ENCODE measurements around the gene TNRC18. TPM values are rescaled to one million over a fixed set of nuclear protein-coding genes. Genes with fewer than 3 reads are reported as not detected.
"Not testable (repeated sequence)": the region's sequence is repeated elsewhere in the genome, so short reads cannot be mapped to it uniquely, and the experiment has no call there.

The TNRC18 gene
- total RNA-seq, 2 donors from 2014 or later: 84.0 to 90.9 TPM

DNA sequence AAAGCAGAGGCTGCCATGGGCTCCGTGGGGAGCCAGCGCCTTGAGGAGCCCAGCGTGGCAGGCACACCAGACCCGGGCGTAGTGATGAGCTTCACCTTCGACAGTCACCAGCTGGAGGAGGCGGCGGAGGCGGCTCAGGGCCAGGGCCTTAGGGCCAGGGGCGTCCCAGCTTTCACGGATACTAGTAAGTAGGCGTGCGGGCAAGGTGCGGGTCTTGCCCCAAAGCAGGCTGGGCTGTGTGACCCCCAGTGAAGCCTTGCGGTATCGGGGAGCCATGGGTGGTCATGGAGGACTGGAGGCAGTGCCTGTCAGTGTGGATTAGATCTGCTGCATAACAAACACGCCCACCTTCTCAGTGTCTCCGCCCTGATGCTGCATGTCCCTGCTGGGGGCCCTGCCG, 135.8 kb downstream of the TNRC18 start:
- TF ChIP-seq, protein P1, sequence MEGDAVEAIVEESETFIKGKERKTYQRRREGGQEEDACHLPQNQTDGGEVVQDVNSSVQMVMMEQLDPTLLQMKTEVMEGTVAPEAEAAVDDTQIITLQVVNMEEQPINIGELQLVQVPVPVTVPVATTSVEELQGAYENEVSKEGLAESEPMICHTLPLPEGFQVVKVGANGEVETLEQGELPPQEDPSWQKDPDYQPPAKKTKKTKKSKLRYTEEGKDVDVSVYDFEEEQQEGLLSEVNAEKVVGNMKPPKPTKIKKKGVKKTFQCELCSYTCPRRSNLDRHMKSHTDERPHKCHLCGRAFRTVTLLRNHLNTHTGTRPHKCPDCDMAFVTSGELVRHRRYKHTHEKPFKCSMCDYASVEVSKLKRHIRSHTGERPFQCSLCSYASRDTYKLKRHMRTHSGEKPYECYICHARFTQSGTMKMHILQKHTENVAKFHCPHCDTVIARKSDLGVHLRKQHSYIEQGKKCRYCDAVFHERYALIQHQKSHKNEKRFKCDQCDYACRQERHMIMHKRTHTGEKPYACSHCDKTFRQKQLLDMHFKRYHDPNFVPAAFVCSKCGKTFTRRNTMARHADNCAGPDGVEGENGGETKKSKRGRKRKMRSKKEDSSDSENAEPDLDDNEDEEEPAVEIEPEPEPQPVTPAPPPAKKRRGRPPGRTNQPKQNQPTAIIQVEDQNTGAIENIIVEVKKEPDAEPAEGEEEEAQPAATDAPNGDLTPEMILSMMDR (IDR thresholded peaks at IDR 0.05): no peak
- no peak overlapping the region for H3K9ac ChIP-seq (ENCODE audit: low read depth in 2 of 2, low read length in 2 of 2)
- no peak overlapping the region for H3K27ac ChIP-seq
- H3K4me3 ChIP-seq: no peak overlapping the region
- intact Hi-C loops (cut with DNase I): no loop called here
- H3K4me1 ChIP-seq: no peaks in the 10 kb centered on the region
- DNase-seq: no peak
- no peaks in the 10 kb centered on the region for H3K36me3 ChIP-seq
- no peaks in the 10 kb centered on the region for H3K27me3 ChIP-seq
- H3K9me3 ChIP-seq: no peaks in the 10 kb centered on the region

DNA sequence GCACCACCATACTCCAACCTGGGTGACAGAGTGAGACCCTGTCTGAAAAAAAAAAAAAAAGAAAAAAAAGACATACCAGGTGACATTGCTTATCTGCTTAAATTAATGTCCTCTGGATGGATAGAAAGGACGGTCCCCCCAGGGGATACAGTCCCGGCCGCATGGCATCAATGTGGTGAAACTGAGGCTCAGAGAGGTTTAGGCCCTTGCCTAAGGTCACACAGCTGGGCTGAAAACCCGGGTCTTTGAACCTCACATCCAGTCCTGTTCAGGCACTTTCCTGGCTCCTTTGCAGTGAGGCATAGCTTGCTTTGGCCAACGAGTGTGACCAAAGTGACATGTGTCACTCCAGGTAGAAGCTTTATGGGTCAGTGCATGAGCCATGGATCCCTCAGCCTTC, 136.3 kb downstream of the TNRC18 start:
- H3K36me3 ChIP-seq; H3K27ac ChIP-seq; H3K4me3 ChIP-seq; H3K9ac ChIP-seq (ENCODE audit: low read depth in 2 of 2, low read length in 2 of 2); H3K4me1 ChIP-seq; intact Hi-C loops (cut with DNase I); H3K9me3 ChIP-seq; H3K27me3 ChIP-seq; DNase-seq: not testable (repeated sequence)

- H3K27ac ChIP-seq: no peak overlapping the region
- H3K4me1 ChIP-seq: no peaks in the 10 kb centered on the region
- no peak overlapping the region for H3K9ac ChIP-seq (ENCODE audit: low read depth in 2 of 2, low read length in 2 of 2)
- H3K36me3 ChIP-seq: no peaks in the 10 kb centered on the region
- TF ChIP-seq, protein P1 (IDR thresholded peaks at IDR 0.05): no peak
- intact Hi-C loops (cut with DNase I): no loop called here
- H3K9me3 ChIP-seq: no peaks in the 10 kb centered on the region
- DNase-seq: no peak
- no peak overlapping the region for H3K4me3 ChIP-seq
- no peaks in the 10 kb centered on the region for H3K27me3 ChIP-seq
These were observed 136.7 kb downstream of the TNRC18 start for GRCh38 chr7:5286933-5287332.

DNA sequence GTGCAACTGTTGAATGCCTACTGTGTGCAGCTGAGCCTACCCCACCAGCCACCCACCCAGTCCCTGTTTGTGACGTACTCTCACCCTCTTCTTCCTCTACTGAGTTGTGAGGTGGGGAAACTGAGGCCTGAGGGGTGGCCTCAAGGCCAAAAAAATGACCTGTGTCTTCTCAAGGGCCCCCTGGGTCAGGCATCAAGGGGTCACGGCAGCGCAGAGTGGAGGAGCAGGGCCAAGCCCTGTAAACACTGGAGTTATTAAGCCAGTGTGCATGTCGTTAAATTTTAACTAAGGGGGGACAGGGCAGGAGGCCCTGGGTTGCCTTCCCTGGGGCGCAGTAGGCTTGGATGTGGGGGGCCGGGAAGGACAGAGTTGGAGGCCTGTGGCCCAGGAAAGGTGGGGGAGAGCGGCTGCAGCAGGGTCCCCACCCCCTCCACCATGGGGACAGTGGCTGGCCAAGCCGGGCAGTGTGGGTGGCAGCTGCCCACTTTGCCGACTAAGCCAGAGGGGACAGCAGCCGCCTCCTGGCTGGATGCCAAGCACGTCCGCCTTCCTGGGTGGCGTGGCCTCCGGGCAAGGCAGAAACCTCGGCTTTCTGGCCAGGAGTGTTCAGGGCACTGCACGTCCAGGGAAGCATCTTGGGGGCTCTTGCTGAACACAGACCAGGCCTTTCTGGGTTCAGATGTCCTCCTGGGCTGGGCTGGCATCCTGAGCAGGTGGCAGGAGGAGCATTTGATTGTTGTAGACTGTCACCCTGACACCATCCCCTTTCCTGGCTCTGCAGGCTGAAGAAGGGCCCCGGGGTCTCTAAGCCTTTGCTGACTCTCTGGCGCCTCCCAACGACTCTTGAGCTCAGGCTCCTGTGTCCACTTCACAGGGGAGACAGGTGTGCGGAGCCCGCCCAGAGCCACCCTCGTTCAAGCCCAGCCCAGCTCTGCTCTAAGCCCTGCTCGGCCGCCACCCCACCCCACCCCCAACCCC, 139.0 kb downstream of the TNRC18 start:
- DNase-seq: peak; percentile 65
- H3K36me3 ChIP-seq: no peaks in the 10 kb centered on the region
- TF ChIP-seq, protein P1 (IDR thresholded peaks at IDR 0.05): no peak
- no peaks in the 10 kb centered on the region for H3K9me3 ChIP-seq
- H3K27ac ChIP-seq: no peak overlapping the region
- H3K27me3 ChIP-seq: no peaks in the 10 kb centered on the region
- no peaks in the 10 kb centered on the region for H3K4me1 ChIP-seq
- H3K4me3 ChIP-seq: peak overlapping the region; percentile 9
- intact Hi-C loops (cut with DNase I): no loop called here
- H3K9ac ChIP-seq (ENCODE audit: low read depth in 2 of 2, low read length in 2 of 2): no peak overlapping the region

GRCh38 chr7:5283421-5284303, 140.0 kb downstream of the TNRC18 start:
- intact Hi-C loops (cut with DNase I): no loop called here
- Histone ChIP-seq H3K27me3 (no peaks in the 10 kb centered on the region), H3K9me3 (no peaks in the 10 kb centered on the region), H3K4me3 (peak overlapping the region; percentile 38), H3K4me1 (no peaks in the 10 kb centered on the region), H3K36me3 (no peaks in the 10 kb centered on the region), H3K9ac (ENCODE audit: low read depth in 2 of 2, low read length in 2 of 2) (no peak overlapping the region), H3K27ac (no peak overlapping the region)
- peak; percentile 27 for DNase-seq
- TF ChIP-seq, protein P1 (IDR thresholded peaks at IDR 0.05): no peak
